ENCODE measurements around the gene C1S. TPM values are rescaled to one million over a fixed set of nuclear protein-coding genes. Genes with fewer than 3 reads are reported as not detected.
"Not testable (repeated sequence)": the region's sequence is repeated elsewhere in the genome, so short reads cannot be mapped to it uniquely, and the experiment has no call there.

Gene C1S
- total and polyA plus RNA-seq, 2 donors (not counting 1 experiment from before 2014, with no cell fraction given): 0.21 to 0.64 TPM

- CTCF ChIA-PET: no interaction called here
- Histone ChIP-seq H2AFZ (ENCODE audit: insufficient read depth, low read depth, low read length, poor library complexity, severe bottlenecking) (no peak overlapping the region), H3K27me3 (replicated peaks in 1 of 4; ENCODE audit: control extremely low read depth in 1 of 4, control insufficient read depth in 3 of 4, insufficient read depth in 4 of 4, low read length in 3 of 4) (no peaks in the 10 kb centered on the region), H3K4me2 (replicated peaks; ENCODE audit: low read depth, low read length, poor library complexity, severe bottlenecking) (no peak overlapping the region), H3K36me3 (replicated peaks in 1 of 2; ENCODE audit: control extremely low read depth in 1 of 2, control insufficient read depth in 1 of 2, extremely low read depth in 1 of 2, insufficient read depth in 2 of 2, low read length in 1 of 2) (no peaks in the 10 kb centered on the region), H3K9me3 (ENCODE audit: control extremely low read depth in 1 of 3, control insufficient read depth in 2 of 3, insufficient read depth in 1 of 3, low read length in 2 of 3) (no peaks in the 10 kb centered on the region), H4K20me1 (ENCODE audit: control insufficient read depth, insufficient read depth, low read length, poor library complexity, severe bottlenecking) (no peaks in the 10 kb centered on the region), H3K4me3 (ENCODE audit: control extremely low read depth in 1 of 5, extremely low read depth in 1 of 5, insufficient read depth in 1 of 5, low read depth in 2 of 5, low read length in 4 of 5) (no peak overlapping the region), H3K4me1 (ENCODE audit: control insufficient read depth in 2 of 2, insufficient read depth in 2 of 2, low read length in 2 of 2) (no peaks in the 10 kb centered on the region), H3K79me2 (ENCODE audit: control insufficient read depth, insufficient read depth, low read length) (no peaks in the 10 kb centered on the region), H3K9ac (ENCODE audit: low read length) (no peak overlapping the region), H3K27ac (ENCODE audit: low read length in 2 of 2) (no peak overlapping the region)
- H3K27me3 Mint-ChIP-seq: peaks cover 6% of the 10 kb centered on the region
- POLR2A ChIA-PET: no interaction called here
- TF ChIP-seq CTCF (IDR thresholded peaks at IDR 0.05): no peak
- no peak for TF ChIP-seq EZH2 (IDR thresholded peaks at IDR 0.05; ENCODE audit: borderline replicate concordance, insufficient read depth, low read depth, low read length, poor library complexity, severe bottlenecking)
- WGBS (ENCODE audit: insufficient coverage): 81% methylated on average over 4 of the region's 5 CpGs
- intact Hi-C loops (cut with micrococcal nuclease): no loop called here
- H3K4me1 Mint-ChIP-seq: peaks cover 6% of the 10 kb centered on the region
- no peak overlapping the region for H3K4me3 Mint-ChIP-seq
- H3K9me3 Mint-ChIP-seq (ENCODE audit: insufficient read depth): no peaks in the 10 kb centered on the region
- no peak for DNase-seq
- no peak overlapping the region for H3K27ac Mint-ChIP-seq
- no peak for ATAC-seq (ENCODE audit: low read depth)
Measured at GRCh38 chr12:7046383-7047105, 14.0 kb upstream of the C1S start.

- Histone ChIP-seq H3K27me3 (replicated peaks in 1 of 4; ENCODE audit: control extremely low read depth in 1 of 4, control insufficient read depth in 3 of 4, insufficient read depth in 4 of 4, low read length in 3 of 4) (no peaks in the 10 kb centered on the region), H3K4me3 (ENCODE audit: control extremely low read depth in 1 of 5, extremely low read depth in 1 of 5, insufficient read depth in 1 of 5, low read depth in 2 of 5, low read length in 4 of 5) (no peak overlapping the region), H4K20me1 (ENCODE audit: control insufficient read depth, insufficient read depth, low read length, poor library complexity, severe bottlenecking) (no peaks in the 10 kb centered on the region), H3K79me2 (ENCODE audit: control insufficient read depth, insufficient read depth, low read length) (no peaks in the 10 kb centered on the region), H2AFZ (ENCODE audit: insufficient read depth, low read depth, low read length, poor library complexity, severe bottlenecking) (no peak overlapping the region), H3K9ac (ENCODE audit: low read length) (no peak overlapping the region), H3K4me2 (replicated peaks; ENCODE audit: low read depth, low read length, poor library complexity, severe bottlenecking) (no peak overlapping the region), H3K36me3 (replicated peaks in 1 of 2; ENCODE audit: control extremely low read depth in 1 of 2, control insufficient read depth in 1 of 2, extremely low read depth in 1 of 2, insufficient read depth in 2 of 2, low read length in 1 of 2) (no peaks in the 10 kb centered on the region), H3K4me1 (ENCODE audit: control insufficient read depth in 2 of 2, insufficient read depth in 2 of 2, low read length in 2 of 2) (no peaks in the 10 kb centered on the region), H3K27ac (ENCODE audit: low read length in 2 of 2) (no peak overlapping the region), H3K9me3 (ENCODE audit: control extremely low read depth in 1 of 3, control insufficient read depth in 2 of 3, insufficient read depth in 1 of 3, low read length in 2 of 3) (no peaks in the 10 kb centered on the region)
- TF ChIP-seq CTCF (IDR thresholded peaks at IDR 0.05): no peak
- TF ChIP-seq EZH2 (IDR thresholded peaks at IDR 0.05; ENCODE audit: borderline replicate concordance, insufficient read depth, low read depth, low read length, poor library complexity, severe bottlenecking): no peak
- H3K9me3 Mint-ChIP-seq (ENCODE audit: insufficient read depth): no peaks in the 10 kb centered on the region
- peaks cover 10% of the 10 kb centered on the region for H3K27me3 Mint-ChIP-seq
- ChIA-PET CTCF (no interaction called here), POLR2A (no interaction called here)
- DNase-seq (no peak), ATAC-seq (ENCODE audit: low read depth) (no peak)
- H3K4me1 Mint-ChIP-seq: peaks cover 6% of the 10 kb centered on the region
- WGBS (ENCODE audit: insufficient coverage): 13% methylated on average over 2 of the region's 5 CpGs
- no peak overlapping the region for H3K4me3 Mint-ChIP-seq
- intact Hi-C loops (cut with micrococcal nuclease): no loop called here
- no peak overlapping the region for H3K27ac Mint-ChIP-seq
Measured at GRCh38 chr12:7047306-7047705, 13.2 kb upstream of the C1S start.

GRCh38 chr12:7049445-7049951, 11.0 kb upstream of the C1S start:
- peaks cover 26% of the 10 kb centered on the region for H3K27me3 Mint-ChIP-seq
- H3K4me1 Mint-ChIP-seq; H2AFZ ChIP-seq (ENCODE audit: insufficient read depth, low read depth, low read length, poor library complexity, severe bottlenecking); H3K27ac ChIP-seq (ENCODE audit: low read length in 2 of 2); CTCF ChIA-PET; H3K79me2 ChIP-seq (ENCODE audit: control insufficient read depth, insufficient read depth, low read length); H3K36me3 ChIP-seq (replicated peaks in 1 of 2; ENCODE audit: control extremely low read depth in 1 of 2, control insufficient read depth in 1 of 2, extremely low read depth in 1 of 2, insufficient read depth in 2 of 2, low read length in 1 of 2); H3K27me3 ChIP-seq (replicated peaks in 1 of 4; ENCODE audit: control extremely low read depth in 1 of 4, control insufficient read depth in 3 of 4, insufficient read depth in 4 of 4, low read length in 3 of 4); H4K20me1 ChIP-seq (ENCODE audit: control insufficient read depth, insufficient read depth, low read length, poor library complexity, severe bottlenecking); POLR2A ChIA-PET; intact Hi-C loops (cut with micrococcal nuclease); H3K9me3 ChIP-seq (ENCODE audit: control extremely low read depth in 1 of 3, control insufficient read depth in 2 of 3, insufficient read depth in 1 of 3, low read length in 2 of 3); H3K27ac Mint-ChIP-seq; H3K9ac ChIP-seq (ENCODE audit: low read length); H3K4me3 Mint-ChIP-seq; H3K4me2 ChIP-seq (replicated peaks; ENCODE audit: low read depth, low read length, poor library complexity, severe bottlenecking); H3K9me3 Mint-ChIP-seq (ENCODE audit: insufficient read depth); H3K4me3 ChIP-seq (ENCODE audit: control extremely low read depth in 1 of 5, extremely low read depth in 1 of 5, insufficient read depth in 1 of 5, low read depth in 2 of 5, low read length in 4 of 5); ATAC-seq (ENCODE audit: low read depth); H3K4me1 ChIP-seq (ENCODE audit: control insufficient read depth in 2 of 2, insufficient read depth in 2 of 2, low read length in 2 of 2); DNase-seq: not testable (repeated sequence)
- 95% methylated on average over 6 of the region's 10 CpGs for WGBS (ENCODE audit: insufficient coverage)
